SJSA1 (cell line): Measurements from ENCODE around the gene ARID5B. TPM values are rescaled to one million over a fixed set of nuclear protein-coding genes. Genes with fewer than 3 reads are reported as not detected.

Experiments
- DNase-seq, 2 experiments: peaks; one replicate each; pipeline ENCODE4 v3.0.0-alpha.2; 2015 to 2020; ENCODE audit warnings: low spot score in 2 of 2, low read depth in 1 of 2
- H3K27ac ChIP-seq: fragments of 250-450 bp; sonication (Bioruptor Pico); 2 replicates; pipeline ENCODE4 v1.5.1; 2020; ENCODE audit warnings: mild to moderate bottlenecking, moderate library complexity
- H3K27me3 ChIP-seq: fragments of 250-450 bp; sonication (Bioruptor Pico); replicated peaks from 2 replicates; pipeline ENCODE4 v1.5.1; 2020; ENCODE audit warnings: mild to moderate bottlenecking, moderate library complexity
- H3K36me3 ChIP-seq: fragments of 250-450 bp; sonication (Bioruptor Pico); 2 replicates; pipeline ENCODE4 v1.5.1; 2020; ENCODE audit warnings: mild to moderate bottlenecking
- H3K4me1 ChIP-seq: fragments of 250-450 bp; sonication (Bioruptor Pico); replicated peaks from 2 replicates; pipeline ENCODE4 v1.6.1; 2021; ENCODE audit warnings: mild to moderate bottlenecking
- H3K4me3 ChIP-seq: fragments of 250-450 bp; sonication (Bioruptor Pico); 2 replicates; pipeline ENCODE4 v1.5.1; 2020; ENCODE audit warnings: mild to moderate bottlenecking
- H3K9me3 ChIP-seq: fragments of 250-450 bp; sonication (Bioruptor Pico); replicated peaks from 2 replicates; pipeline ENCODE4 v1.5.1; 2020; ENCODE audit warnings: mild to moderate bottlenecking
- total RNA-seq: library from RNA; depleted of rRNA; stranded (reverse); fragments of >200 nt; shearing (Covaris generic); gene quantifications from 2 replicates; pipeline ENCODE4 v1.2.3, GENCODE V29; 2014

Gene ARID5B
- total RNA-seq, 1 experiment from 2014 or later = 34.0 TPM

DNA sequence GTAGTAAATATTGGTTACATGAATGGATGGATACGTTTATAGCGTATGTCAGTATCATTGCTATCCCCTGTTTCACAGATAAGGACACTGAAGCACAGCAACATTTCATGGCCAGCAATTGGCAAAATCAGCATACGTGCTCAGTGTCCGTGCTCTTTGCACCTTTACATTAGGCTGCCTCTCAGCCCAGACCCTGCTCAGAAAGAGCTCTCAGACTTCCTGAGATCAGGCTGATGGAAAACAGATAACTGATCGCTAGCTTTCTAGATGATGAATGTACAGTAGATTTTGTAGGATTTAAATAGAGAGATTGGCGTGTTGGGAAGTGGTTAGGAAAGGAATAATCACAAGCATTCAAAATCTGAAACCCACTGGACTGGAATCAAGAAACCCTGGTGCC, 106.7 kb downstream of the ARID5B start:
- DNase-seq = no peak
- H3K36me3 ChIP-seq = peaks cover 19% of the 10 kb centered on the region
- no peaks in the 10 kb centered on the region for H3K9me3 ChIP-seq
- H3K27me3 ChIP-seq = no peaks in the 10 kb centered on the region
- H3K4me1 ChIP-seq = peaks cover 22% of the 10 kb centered on the region
- H3K4me3 ChIP-seq = no peak overlapping the region
- no peak overlapping the region for H3K27ac ChIP-seq

DNA sequence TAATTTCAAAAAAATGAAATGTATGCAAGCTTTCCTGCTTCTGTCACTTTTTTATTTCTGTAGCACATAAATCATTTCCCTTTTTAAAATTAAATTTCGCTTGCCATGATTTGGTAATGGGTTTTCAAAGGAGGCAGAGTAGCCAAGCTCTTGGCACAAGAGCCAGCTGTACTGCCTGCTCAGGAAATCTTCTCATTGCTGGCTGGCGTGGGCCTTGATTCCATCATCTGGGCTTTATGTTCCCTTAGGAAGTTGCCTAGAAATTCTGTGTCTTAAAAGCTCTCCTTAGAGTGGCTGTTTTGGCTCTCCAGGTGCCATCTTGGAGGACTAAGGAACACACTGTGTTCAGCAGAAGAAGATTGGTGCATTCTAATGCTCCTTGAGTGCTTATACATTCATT, 107.4 kb downstream of the ARID5B start:
- no peaks in the 10 kb centered on the region for H3K27me3 ChIP-seq
- H3K9me3 ChIP-seq = no peaks in the 10 kb centered on the region
- peaks cover 20% of the 10 kb centered on the region for H3K36me3 ChIP-seq
- H3K4me1 ChIP-seq = peaks cover 22% of the 10 kb centered on the region
- DNase-seq = no peak
- H3K27ac ChIP-seq = no peak overlapping the region
- H3K4me3 ChIP-seq = no peak overlapping the region

DNA sequence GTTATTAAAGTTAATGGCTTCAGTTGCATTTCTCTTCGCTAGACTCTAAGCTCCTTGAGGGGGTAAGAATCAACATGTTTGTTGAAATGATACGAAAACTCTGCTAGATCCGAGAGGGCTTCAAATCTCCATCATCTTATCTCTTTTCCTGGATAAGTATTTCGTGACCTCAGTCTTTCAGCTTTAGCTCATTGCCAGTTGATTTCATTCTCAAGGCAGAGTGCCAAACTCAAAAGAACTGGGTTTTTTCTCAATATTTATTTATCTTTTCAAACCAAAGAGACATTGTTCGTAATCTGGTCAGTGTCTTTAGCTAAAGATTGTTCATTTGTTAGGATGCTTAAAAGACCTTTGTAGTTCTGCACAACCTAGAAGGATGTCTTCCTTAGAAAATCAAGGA, 108.9 kb downstream of the ARID5B start:
- H3K27ac ChIP-seq = no peak overlapping the region
- no peak overlapping the region for H3K4me3 ChIP-seq
- H3K27me3 ChIP-seq = no peaks in the 10 kb centered on the region
- DNase-seq = no peak
- peaks cover 10% of the 10 kb centered on the region for H3K4me1 ChIP-seq
- no peaks in the 10 kb centered on the region for H3K9me3 ChIP-seq
- peaks cover 23% of the 10 kb centered on the region for H3K36me3 ChIP-seq

DNA sequence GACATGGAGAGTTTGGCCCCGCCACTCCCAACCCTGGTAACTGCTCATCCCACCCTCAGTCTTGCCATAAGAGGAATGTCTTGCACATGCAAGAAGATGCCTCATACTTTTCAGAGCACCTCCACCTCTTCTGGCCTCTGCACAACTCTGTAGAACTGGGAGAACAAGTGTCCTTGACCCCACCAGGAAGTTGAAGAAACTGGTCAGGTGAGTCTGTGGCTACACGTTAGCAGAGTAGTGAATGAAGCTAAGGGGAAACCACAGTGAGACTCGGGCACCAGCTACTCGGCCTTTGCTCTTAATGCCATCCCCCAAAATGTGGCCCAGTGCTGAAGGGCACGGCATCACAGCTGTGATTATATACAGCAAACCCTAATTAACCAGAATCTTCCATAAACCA, 110.1 kb downstream of the ARID5B start:
- Histone ChIP-seq H3K4me1 (peaks cover 12% of the 10 kb centered on the region), H3K9me3 (no peaks in the 10 kb centered on the region), H3K27ac (no peak overlapping the region), H3K4me3 (no peak overlapping the region), H3K27me3 (no peaks in the 10 kb centered on the region), H3K36me3 (peaks cover 27% of the 10 kb centered on the region)
- no peak for DNase-seq

DNA sequence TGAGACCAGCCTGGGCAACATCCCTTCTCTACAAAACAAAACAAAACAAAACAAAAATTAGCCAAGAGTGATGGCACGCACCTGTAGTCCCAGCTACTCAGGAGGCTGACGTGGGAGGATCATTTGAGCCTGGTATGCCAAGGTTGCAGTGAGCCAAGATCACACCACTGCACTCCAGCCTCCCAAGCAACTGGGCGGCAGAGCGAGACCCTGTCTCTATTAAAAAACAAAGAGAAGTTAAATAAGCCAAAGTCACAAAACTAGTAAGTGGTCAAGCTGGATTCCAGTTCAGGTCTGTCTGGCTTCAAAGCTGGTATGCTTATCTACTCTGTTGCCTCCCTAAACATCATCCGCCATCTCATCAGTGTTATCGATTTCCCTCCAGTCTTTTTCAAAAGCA, 110.8 kb downstream of the ARID5B start:
- no peaks in the 10 kb centered on the region for H3K9me3 ChIP-seq
- DNase-seq = no peak
- peaks cover 19% of the 10 kb centered on the region for H3K4me1 ChIP-seq
- no peak overlapping the region for H3K27ac ChIP-seq
- H3K27me3 ChIP-seq = no peaks in the 10 kb centered on the region
- no peak overlapping the region for H3K4me3 ChIP-seq
- H3K36me3 ChIP-seq = peaks cover 27% of the 10 kb centered on the region

DNA sequence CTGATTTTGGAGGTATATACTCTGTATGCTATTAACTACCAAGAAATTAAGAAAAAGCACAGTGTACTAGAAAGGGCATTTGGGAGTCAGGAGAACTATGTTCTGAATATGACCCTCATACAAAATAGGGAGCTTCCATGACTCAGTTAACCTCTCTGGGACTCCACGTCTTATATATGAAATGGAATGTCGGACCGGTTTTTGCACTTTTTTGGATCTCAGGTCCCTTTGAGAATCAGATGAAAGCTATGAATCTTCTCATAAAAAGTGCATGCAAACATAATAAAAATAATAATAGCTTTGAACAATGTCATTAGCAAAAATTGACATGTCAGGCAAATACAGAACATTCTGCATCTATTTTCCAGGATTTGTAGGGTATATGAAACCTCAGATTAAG, 113.0 kb downstream of the ARID5B start:
- peaks cover 41% of the 10 kb centered on the region for H3K4me1 ChIP-seq
- no peaks in the 10 kb centered on the region for H3K27me3 ChIP-seq
- DNase-seq = no peak
- no peaks in the 10 kb centered on the region for H3K9me3 ChIP-seq
- H3K4me3 ChIP-seq = no peak overlapping the region
- H3K27ac ChIP-seq = no peak overlapping the region
- H3K36me3 ChIP-seq = peaks cover 24% of the 10 kb centered on the region

DNA sequence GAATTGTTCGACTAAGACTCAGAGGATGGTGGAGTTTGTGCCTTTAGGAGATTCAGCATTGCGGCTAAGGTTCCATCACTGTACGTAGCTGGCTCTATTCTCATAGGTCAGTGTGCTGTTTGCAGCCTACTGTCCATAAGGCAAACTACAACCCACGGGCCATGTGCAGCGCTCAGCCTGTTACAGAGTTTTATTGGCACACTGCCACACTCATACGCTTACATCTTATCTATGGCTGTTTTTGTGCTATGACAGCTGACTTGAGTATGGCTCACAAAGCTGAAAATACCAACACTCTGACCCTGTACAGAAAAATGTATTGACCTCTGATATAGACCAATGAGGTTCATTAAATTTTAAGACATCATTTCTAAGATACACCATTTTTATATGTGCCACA, 114.5 kb downstream of the ARID5B start:
- H3K4me3 ChIP-seq = no peak overlapping the region
- H3K9me3 ChIP-seq = no peaks in the 10 kb centered on the region
- DNase-seq = no peak
- H3K36me3 ChIP-seq = peaks cover 20% of the 10 kb centered on the region
- no peak overlapping the region for H3K27ac ChIP-seq
- no peaks in the 10 kb centered on the region for H3K27me3 ChIP-seq
- peaks cover 50% of the 10 kb centered on the region for H3K4me1 ChIP-seq

DNA sequence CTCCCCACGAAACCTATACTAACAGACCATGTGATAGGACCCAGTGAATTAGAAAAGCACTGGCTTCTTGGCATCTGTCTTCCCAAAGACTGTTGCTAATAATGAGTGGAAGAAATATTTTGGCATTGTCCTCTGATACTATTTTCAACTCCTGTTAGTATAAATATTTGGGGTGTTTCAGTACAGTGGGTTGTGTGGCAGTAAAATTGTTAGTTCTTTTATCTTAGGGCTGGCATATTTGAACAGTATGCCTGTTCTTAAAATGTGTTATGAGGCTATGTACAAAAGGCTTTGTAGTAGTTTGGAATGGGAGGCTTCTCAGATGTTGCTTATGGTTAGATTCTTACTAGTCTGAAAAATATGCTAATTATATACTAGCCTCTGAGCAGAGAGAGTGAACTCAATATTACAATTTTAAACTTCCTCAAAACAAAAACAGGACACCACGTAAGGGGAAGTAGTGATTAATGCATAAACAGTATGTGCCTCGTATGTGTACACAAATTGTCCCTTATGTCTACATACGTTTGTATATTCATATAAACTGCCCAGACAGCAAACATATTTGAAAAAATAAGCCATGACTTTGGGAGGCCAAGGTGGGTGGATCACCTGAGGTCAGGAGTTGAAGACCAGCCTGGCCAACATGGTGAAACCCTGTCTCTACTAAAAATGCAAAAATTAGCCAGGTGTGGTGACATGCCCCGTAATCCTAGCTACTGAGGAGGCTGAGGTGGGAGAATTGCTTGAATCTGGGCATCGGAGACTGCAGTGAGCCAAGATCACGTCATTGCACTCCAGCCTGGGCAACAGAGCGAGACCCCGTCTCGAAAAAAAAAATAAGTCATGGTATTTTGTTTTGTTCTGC, 115.4 kb downstream of the ARID5B start:
- Histone ChIP-seq H3K4me1 (peaks cover 56% of the 10 kb centered on the region), H3K27me3 (no peaks in the 10 kb centered on the region), H3K36me3 (peaks cover 13% of the 10 kb centered on the region), H3K4me3 (no peak overlapping the region), H3K27ac (peak overlapping the region; percentile 21; the same call in 1 of the 2 replicates), H3K9me3 (no peaks in the 10 kb centered on the region)
- DNase-seq = peak in 1 of 2 experiments; percentile 41

DNA sequence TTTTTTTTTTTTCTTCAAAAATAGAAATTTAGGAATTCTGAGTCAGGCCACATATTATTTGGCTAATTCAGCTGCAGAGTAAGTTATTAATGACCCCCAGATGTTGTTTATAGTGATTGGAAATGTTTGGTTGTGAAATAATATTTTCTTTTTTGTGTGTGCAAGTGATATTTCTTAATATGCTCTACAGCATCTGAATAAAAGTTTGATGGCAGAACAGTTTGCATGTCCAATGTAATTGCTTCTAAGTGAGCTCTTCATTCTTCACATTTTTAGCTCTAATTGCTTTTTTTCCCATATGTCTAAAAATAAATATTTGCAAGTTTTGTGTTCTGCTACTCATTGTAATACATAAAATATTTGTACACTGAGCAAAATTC, 116.0 kb downstream of the ARID5B start:
- peaks cover 56% of the 10 kb centered on the region for H3K4me1 ChIP-seq
- no peaks in the 10 kb centered on the region for H3K27me3 ChIP-seq
- H3K9me3 ChIP-seq = no peaks in the 10 kb centered on the region
- H3K4me3 ChIP-seq = no peak overlapping the region
- peaks cover 10% of the 10 kb centered on the region for H3K36me3 ChIP-seq
- no peak overlapping the region for H3K27ac ChIP-seq
- no peak for DNase-seq

DNA sequence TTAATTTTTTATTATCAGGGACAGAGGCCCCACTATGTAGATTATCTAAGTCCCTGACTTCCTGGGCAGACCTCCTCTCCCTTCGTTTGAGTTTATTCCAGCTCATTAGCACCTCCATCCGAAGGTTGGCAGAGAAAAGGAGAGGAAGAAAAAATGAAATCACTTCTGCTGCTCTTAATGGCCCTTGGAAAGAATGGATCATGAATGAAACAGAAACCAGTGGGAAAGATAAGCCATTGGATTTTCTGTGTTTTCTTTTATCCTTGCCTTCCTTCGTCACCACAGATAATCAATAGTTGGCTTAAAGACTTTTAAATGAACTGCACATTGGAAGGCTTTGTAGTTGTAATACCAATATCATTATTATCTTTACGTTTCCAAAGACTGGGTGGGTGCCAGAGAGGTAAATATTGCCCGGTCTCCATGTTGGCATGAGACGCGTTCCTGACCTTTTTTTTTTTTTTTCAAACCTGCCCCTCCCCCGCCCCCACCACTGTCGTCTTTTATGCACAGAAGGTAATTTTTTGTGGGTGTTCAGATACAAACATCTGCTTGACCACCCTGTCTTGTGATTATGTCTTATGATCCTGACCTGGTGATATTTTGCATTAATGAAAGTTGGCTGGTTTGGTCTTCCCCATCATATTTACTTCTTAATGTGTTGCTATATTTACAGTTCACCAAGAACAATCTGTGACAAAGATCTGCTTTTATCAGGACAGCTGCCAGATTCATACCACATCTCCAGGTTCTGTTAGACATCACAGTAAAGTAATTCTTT, 116.8 kb downstream of the ARID5B start:
- Histone ChIP-seq H3K4me1 (peaks cover 56% of the 10 kb centered on the region), H3K27ac (peak overlapping the region; percentile 77)

DNA sequence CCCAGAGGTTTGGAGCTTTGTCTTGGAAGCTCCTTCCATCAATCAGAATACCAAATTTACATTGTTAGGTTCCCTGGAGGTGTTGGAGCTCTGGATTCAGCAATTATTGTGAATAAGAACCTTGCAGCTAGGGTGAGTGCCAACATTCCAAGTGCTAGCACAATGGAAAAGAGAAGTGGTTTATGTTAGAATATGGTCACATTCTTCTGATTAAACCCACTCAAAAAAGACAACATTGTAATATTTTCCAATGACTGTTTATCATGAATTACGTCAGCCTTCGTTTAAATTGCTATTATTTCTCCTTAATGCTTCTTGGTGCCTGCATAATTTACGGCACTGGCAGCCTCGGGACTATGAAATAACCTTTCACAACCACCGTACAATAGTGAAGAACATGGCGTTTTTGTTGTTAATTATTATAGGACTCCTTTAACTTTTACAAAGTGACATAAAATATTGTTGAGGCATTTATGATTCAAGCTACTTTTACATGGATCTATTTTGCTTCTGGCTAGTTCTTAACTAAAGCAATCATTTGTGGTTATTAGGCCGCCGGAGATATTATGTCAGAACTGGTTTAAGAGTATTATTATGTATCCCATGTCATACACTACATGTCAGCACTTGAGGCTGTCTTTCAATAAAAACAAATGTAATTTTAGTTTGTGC, 117.7 kb downstream of the ARID5B start:
- Histone ChIP-seq H3K27me3 (no peaks in the 10 kb centered on the region), H3K9me3 (no peaks in the 10 kb centered on the region), H3K4me3 (no peak overlapping the region), H3K4me1 (peaks cover 56% of the 10 kb centered on the region), H3K36me3 (peaks cover 5% of the 10 kb centered on the region; the same call in 1 of the 2 replicates), H3K27ac (peak overlapping the region; percentile 77)
- DNase-seq = peak; percentile 48 to 67

More for the DNA sequence above, 116.8 kb downstream of the ARID5B start:
- no peaks in the 10 kb centered on the region for H3K27me3 ChIP-seq
- H3K36me3 ChIP-seq = peaks cover 8% of the 10 kb centered on the region
- no peak overlapping the region for H3K4me3 ChIP-seq
- H3K9me3 ChIP-seq = no peaks in the 10 kb centered on the region
- DNase-seq = peak in 1 of 2 experiments; percentile 18

DNA sequence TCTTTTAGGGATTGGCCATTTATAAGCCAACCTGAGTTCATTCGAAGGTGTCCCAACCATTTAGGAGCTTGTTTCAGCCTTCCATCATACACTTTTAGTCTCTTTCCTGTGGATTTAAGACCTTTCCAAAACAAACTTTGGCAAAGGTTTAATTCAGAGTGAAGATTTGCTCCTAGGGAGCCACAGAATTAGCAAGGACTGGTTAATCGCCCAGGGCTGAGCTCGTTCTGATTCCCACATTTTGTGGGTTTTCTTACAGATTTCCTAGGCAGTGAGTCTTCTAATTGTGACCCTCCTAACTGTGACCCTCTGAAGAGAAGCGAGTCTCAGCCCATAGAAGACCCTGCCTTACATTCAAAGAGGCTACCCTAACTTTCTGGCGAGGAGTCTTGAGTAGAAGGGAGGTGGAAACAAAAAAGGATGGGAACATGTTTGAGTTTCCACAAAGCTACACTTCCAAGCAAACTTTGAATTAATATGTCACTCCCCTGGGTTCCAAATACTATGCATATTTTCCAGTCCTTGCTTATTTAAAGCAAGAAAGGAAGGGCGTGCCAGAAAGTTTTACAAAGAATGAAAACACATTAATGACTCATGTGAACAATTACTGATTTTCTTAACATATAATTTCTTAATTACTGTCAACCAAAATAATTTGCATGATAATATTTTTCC, 118.3 kb downstream of the ARID5B start:
- no peak overlapping the region for H3K4me3 ChIP-seq
- H3K4me1 ChIP-seq = peaks cover 56% of the 10 kb centered on the region
- peak in 1 of 2 experiments; percentile 41 for DNase-seq
- no peaks in the 10 kb centered on the region for H3K9me3 ChIP-seq
- no peaks in the 10 kb centered on the region for H3K27me3 ChIP-seq
- H3K36me3 ChIP-seq = 0 out of 2 replicates have a peak, but pooled peaks cover 4% of the 10 kb centered on the region
- peak overlapping the region; percentile 77 for H3K27ac ChIP-seq

DNA sequence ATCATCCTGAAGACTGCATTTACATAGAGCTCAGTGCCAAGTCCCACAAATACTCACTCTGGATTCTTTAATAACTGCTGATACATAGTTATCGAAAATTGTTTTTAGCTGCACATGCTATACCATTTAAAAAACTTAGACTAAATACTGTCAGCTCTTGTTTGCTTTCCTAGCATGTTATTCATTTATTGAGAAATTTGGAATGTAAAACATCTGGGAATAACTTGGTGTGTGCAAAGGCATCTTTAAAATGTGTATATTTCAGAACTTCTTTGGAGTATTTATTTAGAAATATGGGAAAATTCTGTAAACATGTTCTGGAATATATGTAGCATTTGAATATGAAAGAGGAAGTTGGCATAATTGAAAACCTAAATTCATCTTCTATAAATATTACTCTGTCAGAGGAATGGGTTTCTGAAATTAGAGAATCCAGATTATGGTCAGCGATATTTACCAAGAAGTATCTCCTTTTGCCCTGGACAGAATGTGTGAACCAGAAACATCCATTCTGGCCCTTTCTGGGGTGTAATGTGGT, 119.7 kb downstream of the ARID5B start:
- no peak overlapping the region for H3K4me3 ChIP-seq
- DNase-seq = no peak
- H3K27me3 ChIP-seq = no peaks in the 10 kb centered on the region
- H3K4me1 ChIP-seq = peaks cover 57% of the 10 kb centered on the region
- H3K9me3 ChIP-seq = no peaks in the 10 kb centered on the region
- H3K27ac ChIP-seq = no peak overlapping the region
- no peaks in the 10 kb centered on the region for H3K36me3 ChIP-seq
